HL-60 (cell line): ENCODE results near the gene SP140L.
"Not testable (repeated sequence)": the region's sequence is repeated elsewhere in the genome, so short reads cannot be mapped to it uniquely, and the experiment has no call there.

Experiments used
- GABPA ChIP-seq: IDR thresholded peaks from 2 replicates; pipeline ENCODE4 v1.6.1; 2012; ENCODE audit warnings: low read depth
- POLR2AphosphoS5 ChIP-seq: IDR thresholded peaks from 2 replicates; pipeline ENCODE4 v1.6.1; 2012; ENCODE audit warnings: low read depth
- TF ChIP-seq, protein P1 (sequence below): IDR thresholded peaks from one replicate; pipeline ENCODE4 v1.5.1; 2011; ENCODE audit warnings: low read length, control low read depth, inconsistent platforms; ENCODE audit not compliant: insufficient read depth
- TF ChIP-seq, protein P2 (sequence below): IDR thresholded peaks from 2 replicates; pipeline ENCODE4 v1.6.1; 2012; ENCODE audit warnings: low read depth; ENCODE audit not compliant: insufficient replicate concordance

DNA sequence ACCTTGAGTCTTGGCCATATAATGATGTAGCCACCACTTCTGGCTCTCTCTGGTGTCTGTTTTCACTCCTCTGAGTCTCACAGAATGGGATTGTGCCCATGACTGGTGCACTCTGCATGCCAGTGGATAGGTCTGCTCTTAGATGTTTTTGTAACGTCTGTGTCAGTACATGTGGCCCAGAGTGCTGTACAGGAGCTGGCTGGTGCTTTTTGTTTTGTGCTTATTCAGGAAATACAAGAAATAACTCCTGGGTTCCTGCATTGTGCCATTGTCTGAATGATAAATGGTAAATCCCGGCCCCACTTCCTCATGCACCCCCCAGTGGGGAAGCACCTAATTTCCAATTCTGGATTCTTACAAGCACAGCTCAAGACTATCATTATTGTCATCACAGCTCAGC lies 82.3 kb downstream of the SP140L start:
- TF ChIP-seq, protein P1, sequence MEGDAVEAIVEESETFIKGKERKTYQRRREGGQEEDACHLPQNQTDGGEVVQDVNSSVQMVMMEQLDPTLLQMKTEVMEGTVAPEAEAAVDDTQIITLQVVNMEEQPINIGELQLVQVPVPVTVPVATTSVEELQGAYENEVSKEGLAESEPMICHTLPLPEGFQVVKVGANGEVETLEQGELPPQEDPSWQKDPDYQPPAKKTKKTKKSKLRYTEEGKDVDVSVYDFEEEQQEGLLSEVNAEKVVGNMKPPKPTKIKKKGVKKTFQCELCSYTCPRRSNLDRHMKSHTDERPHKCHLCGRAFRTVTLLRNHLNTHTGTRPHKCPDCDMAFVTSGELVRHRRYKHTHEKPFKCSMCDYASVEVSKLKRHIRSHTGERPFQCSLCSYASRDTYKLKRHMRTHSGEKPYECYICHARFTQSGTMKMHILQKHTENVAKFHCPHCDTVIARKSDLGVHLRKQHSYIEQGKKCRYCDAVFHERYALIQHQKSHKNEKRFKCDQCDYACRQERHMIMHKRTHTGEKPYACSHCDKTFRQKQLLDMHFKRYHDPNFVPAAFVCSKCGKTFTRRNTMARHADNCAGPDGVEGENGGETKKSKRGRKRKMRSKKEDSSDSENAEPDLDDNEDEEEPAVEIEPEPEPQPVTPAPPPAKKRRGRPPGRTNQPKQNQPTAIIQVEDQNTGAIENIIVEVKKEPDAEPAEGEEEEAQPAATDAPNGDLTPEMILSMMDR: not testable (repeated sequence)
- TF ChIP-seq POLR2AphosphoS5, GABPA: not testable (repeated sequence)
- TF ChIP-seq, protein P2, sequence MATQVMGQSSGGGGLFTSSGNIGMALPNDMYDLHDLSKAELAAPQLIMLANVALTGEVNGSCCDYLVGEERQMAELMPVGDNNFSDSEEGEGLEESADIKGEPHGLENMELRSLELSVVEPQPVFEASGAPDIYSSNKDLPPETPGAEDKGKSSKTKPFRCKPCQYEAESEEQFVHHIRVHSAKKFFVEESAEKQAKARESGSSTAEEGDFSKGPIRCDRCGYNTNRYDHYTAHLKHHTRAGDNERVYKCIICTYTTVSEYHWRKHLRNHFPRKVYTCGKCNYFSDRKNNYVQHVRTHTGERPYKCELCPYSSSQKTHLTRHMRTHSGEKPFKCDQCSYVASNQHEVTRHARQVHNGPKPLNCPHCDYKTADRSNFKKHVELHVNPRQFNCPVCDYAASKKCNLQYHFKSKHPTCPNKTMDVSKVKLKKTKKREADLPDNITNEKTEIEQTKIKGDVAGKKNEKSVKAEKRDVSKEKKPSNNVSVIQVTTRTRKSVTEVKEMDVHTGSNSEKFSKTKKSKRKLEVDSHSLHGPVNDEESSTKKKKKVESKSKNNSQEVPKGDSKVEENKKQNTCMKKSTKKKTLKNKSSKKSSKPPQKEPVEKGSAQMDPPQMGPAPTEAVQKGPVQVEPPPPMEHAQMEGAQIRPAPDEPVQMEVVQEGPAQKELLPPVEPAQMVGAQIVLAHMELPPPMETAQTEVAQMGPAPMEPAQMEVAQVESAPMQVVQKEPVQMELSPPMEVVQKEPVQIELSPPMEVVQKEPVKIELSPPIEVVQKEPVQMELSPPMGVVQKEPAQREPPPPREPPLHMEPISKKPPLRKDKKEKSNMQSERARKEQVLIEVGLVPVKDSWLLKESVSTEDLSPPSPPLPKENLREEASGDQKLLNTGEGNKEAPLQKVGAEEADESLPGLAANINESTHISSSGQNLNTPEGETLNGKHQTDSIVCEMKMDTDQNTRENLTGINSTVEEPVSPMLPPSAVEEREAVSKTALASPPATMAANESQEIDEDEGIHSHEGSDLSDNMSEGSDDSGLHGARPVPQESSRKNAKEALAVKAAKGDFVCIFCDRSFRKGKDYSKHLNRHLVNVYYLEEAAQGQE: not testable (repeated sequence)
